ENCODE measurements around the gene DENND4A. TPM values are rescaled to one million over a fixed set of nuclear protein-coding genes. Genes with fewer than 3 reads are reported as not detected.

Gene DENND4A
- total RNA-seq, 2 donors from 2014 or later = 25.6 to 57.7 TPM

- Histone ChIP-seq H3K4me1 (ENCODE audit: control insufficient read depth in 1 of 2, low read depth in 2 of 2) (no peaks in the 10 kb centered on the region), H3K36me3 (no peaks in the 10 kb centered on the region), H3K27me3 (replicated peaks; ENCODE audit: insufficient read depth) (no peaks in the 10 kb centered on the region), H3K9me3 (no peaks in the 10 kb centered on the region), H3K4me3 (no peak overlapping the region), H3K27ac (no peak overlapping the region)
- no peak for TF ChIP-seq CTCF (IDR thresholded peaks at IDR 0.05)
- no peak for DNase-seq (ENCODE audit: low spot score)
- ATAC-seq (ENCODE audit: insufficient number of reproducible peaks, low FRiP score, low read depth) = no peak
Measured at GRCh38 chr15:65644282-65644681, 147.8 kb downstream of the DENND4A start.

GRCh38 chr15:65642594-65642993, 149.5 kb downstream of the DENND4A start:
- peaks cover 0 to 3% of the 10 kb centered on the region in 2 donors for H3K4me1 ChIP-seq (ENCODE audit: control insufficient read depth in 1 of 2, low read depth in 2 of 2)
- no peak for TF ChIP-seq CTCF (IDR thresholded peaks at IDR 0.05)
- H3K27ac ChIP-seq = no peak overlapping the region
- no peaks in the 10 kb centered on the region for H3K27me3 ChIP-seq (replicated peaks; ENCODE audit: insufficient read depth)
- no peak for DNase-seq (ENCODE audit: low spot score)
- H3K9me3 ChIP-seq = no peaks in the 10 kb centered on the region
- no peak for ATAC-seq (ENCODE audit: insufficient number of reproducible peaks, low FRiP score, low read depth)
- no peaks in the 10 kb centered on the region for H3K36me3 ChIP-seq
- no peak overlapping the region for H3K4me3 ChIP-seq

DNA sequence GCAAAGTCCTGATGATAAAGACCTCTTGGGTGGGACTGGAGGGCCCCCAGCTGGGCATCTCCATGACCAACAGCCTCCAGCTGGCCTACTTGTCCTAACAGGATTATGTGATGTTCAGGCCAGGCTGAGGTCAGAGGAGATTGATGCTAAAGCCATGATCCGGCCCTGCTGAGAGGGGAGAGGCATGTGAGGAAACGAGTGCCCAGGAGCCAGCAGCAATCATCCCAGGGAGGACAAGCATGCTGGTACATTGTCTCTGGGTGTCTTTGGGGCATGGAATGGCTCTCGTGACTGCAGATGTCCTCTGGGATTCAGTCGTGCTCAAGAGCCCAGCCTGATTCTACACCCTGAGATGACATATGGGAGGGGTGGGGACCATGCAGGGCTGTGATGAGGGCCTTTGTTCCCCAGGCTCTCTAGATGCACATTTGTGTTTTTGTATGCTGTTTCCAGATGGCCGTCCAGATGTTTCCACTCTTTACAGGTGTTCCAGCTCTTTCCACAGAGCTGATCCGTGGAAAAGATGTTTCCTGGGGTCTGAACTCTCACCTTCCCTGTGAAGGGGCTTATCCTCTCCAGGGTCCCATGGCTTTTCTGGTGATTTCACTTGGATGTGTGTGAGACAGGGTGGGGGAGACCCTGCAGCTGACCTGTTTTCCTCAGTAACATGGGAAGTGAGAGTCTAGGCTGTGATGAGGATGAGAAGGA, 150.2 kb downstream of the DENND4A start:
- no peak for DNase-seq (ENCODE audit: low spot score)
- Histone ChIP-seq H3K27me3 (replicated peaks; ENCODE audit: insufficient read depth) (no peaks in the 10 kb centered on the region), H3K36me3 (no peaks in the 10 kb centered on the region), H3K4me3 (no peak overlapping the region), H3K4me1 (ENCODE audit: control insufficient read depth in 1 of 2, low read depth in 2 of 2) (peaks cover 0 to 3% of the 10 kb centered on the region in 2 donors), H3K9me3 (no peaks in the 10 kb centered on the region), H3K27ac (no peak overlapping the region)
- TF ChIP-seq CTCF (IDR thresholded peaks at IDR 0.05) = no peak
- no peak for ATAC-seq (ENCODE audit: insufficient number of reproducible peaks, low FRiP score, low read depth)

DNA sequence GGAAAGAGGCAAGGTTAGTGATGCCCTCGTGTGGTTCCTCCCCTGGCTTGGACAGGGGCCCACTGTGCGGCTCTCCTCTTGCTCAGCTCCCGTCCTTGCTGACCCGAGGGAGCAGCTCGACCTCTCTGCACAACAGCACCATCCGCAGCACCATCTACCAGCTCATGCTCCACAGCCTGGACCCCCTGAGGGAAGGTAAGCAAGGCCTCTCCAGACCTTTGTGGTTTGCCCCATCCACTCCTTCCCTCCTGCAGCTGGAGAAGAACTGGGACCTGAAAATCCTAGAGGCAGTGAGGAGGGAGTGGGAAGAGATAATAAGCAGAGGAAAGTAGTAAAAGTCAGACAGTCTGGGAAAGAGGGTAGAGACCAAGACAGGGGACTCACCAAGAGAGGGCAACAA, 152.6 kb downstream of the DENND4A start:
- DNase-seq (ENCODE audit: low spot score) = no peak
- Histone ChIP-seq H3K27ac (no peak overlapping the region), H3K4me1 (ENCODE audit: control insufficient read depth in 1 of 2, low read depth in 2 of 2) (peaks cover 0 to 3% of the 10 kb centered on the region in 2 donors), H3K36me3 (no peaks in the 10 kb centered on the region), H3K9me3 (no peaks in the 10 kb centered on the region), H3K4me3 (no peak overlapping the region), H3K27me3 (replicated peaks; ENCODE audit: insufficient read depth) (no peaks in the 10 kb centered on the region)
- TF ChIP-seq CTCF (IDR thresholded peaks at IDR 0.05) = no peak
- no peak for ATAC-seq (ENCODE audit: insufficient number of reproducible peaks, low FRiP score, low read depth)

DNA sequence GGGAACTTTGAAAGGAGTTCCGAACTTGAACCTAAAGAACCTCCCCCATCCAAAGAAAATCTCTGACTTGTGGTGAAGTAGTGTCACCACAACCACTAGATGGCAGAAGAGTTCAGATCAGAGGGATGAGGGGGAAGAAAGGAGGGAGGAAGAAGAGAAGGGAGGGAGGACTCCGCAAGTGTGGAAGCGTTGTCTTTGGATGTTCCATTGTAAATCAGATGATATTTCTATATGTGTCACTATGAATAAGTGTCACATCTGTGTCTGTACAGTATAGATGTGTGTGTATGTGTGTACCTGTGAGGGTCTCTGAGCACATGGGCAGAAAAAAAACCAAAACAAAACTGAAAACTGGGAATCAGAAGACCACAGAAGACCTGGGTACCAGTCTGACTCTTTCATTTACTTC, 153.4 kb downstream of the DENND4A start:
- DNase-seq (ENCODE audit: low spot score) (no peak), ATAC-seq (ENCODE audit: insufficient number of reproducible peaks, low FRiP score, low read depth) (peak; percentile 87)
- Histone ChIP-seq H3K36me3 (no peaks in the 10 kb centered on the region), H3K27ac (no peak overlapping the region), H3K9me3 (no peaks in the 10 kb centered on the region), H3K4me3 (peak overlapping the region; percentile 51), H3K27me3 (replicated peaks; ENCODE audit: insufficient read depth) (no peaks in the 10 kb centered on the region), H3K4me1 (ENCODE audit: control insufficient read depth in 1 of 2, low read depth in 2 of 2) (peaks cover 0 to 3% of the 10 kb centered on the region in 2 donors)
- peak; percentile 71 for TF ChIP-seq CTCF (IDR thresholded peaks at IDR 0.05)

All from thoracic aorta (tissue), 2 donors.